ENCODE results near the gene PURA.

PURA gene

GRCh38 chr5:140104100-140104499 lies 9.8 kb upstream of the PURA start:
- H3K9me3 Mint-ChIP-seq, result no peaks in the 10 kb centered on the region
- intact Hi-C loops (cut with micrococcal nuclease), result no loop called here
- H3K27ac Mint-ChIP-seq, result no peak overlapping the region
- H3K4me3 Mint-ChIP-seq, result no peak overlapping the region
- H3K36me3 Mint-ChIP-seq (ENCODE audit: low read depth), result peaks cover 16% of the 10 kb centered on the region
- peaks cover 27% of the 10 kb centered on the region for H3K4me1 Mint-ChIP-seq (ENCODE audit: low read depth)
- peaks cover 42% of the 10 kb centered on the region for H3K27me3 Mint-ChIP-seq

GRCh38 chr5:140106101-140106500 lies 7.8 kb upstream of the PURA start:
- Mint-ChIP-seq H3K27ac (no peak overlapping the region), H3K27me3 (peaks cover 47% of the 10 kb centered on the region), H3K36me3 (ENCODE audit: low read depth) (peaks cover 16% of the 10 kb centered on the region), H3K4me1 (ENCODE audit: low read depth) (peaks cover 35% of the 10 kb centered on the region), H3K4me3 (no peak overlapping the region), H3K9me3 (no peaks in the 10 kb centered on the region)
- intact Hi-C loops (cut with micrococcal nuclease), result no loop called here

- intact Hi-C loops (cut with micrococcal nuclease), result no loop called here
- H3K4me1 Mint-ChIP-seq (ENCODE audit: low read depth), result peaks cover 42% of the 10 kb centered on the region
- H3K27me3 Mint-ChIP-seq, result peaks cover 49% of the 10 kb centered on the region
- peak overlapping the region; percentile 96 for H3K27ac Mint-ChIP-seq
- peaks cover 16% of the 10 kb centered on the region for H3K36me3 Mint-ChIP-seq (ENCODE audit: low read depth)
- peak overlapping the region; percentile 96 for H3K4me3 Mint-ChIP-seq
- H3K9me3 Mint-ChIP-seq, result no peaks in the 10 kb centered on the region
These were observed 7.1 kb upstream of the PURA start for GRCh38 chr5:140106805-140107311.

GRCh38 chr5:140107312-140108092 lies 6.4 kb upstream of the PURA start:
- H3K4me3 Mint-ChIP-seq, result peak overlapping the region; percentile 96
- peaks cover 48% of the 10 kb centered on the region for H3K4me1 Mint-ChIP-seq (ENCODE audit: low read depth)

GRCh38 chr5:140108093-140109017 lies 5.6 kb upstream of the PURA start:
- peak overlapping the region; percentile 96 for H3K27ac Mint-ChIP-seq
- peaks cover 56% of the 10 kb centered on the region for H3K4me1 Mint-ChIP-seq (ENCODE audit: low read depth)

More at GRCh38 chr5:140107312-140108092, 6.4 kb upstream of the PURA start:
- intact Hi-C loops (cut with micrococcal nuclease), result no loop called here
- H3K36me3 Mint-ChIP-seq (ENCODE audit: low read depth), result peaks cover 16% of the 10 kb centered on the region
- H3K27me3 Mint-ChIP-seq, result peaks cover 53% of the 10 kb centered on the region
- peak overlapping the region; percentile 96 for H3K27ac Mint-ChIP-seq
- H3K9me3 Mint-ChIP-seq, result no peaks in the 10 kb centered on the region

GRCh38 chr5:140109018-140109758 lies 4.7 kb upstream of the PURA start:
- Mint-ChIP-seq H3K4me1 (ENCODE audit: low read depth) (peaks cover 59% of the 10 kb centered on the region), H3K9me3 (no peaks in the 10 kb centered on the region), H3K36me3 (ENCODE audit: low read depth) (peaks cover 24% of the 10 kb centered on the region), H3K27ac (no peak overlapping the region), H3K27me3 (peaks cover 57% of the 10 kb centered on the region), H3K4me3 (peak overlapping the region; percentile 96)
- intact Hi-C loops (cut with micrococcal nuclease), result no loop called here

More at GRCh38 chr5:140108093-140109017, 5.6 kb upstream of the PURA start:
- H3K4me3 Mint-ChIP-seq, result peak overlapping the region; percentile 96
- intact Hi-C loops (cut with micrococcal nuclease), result no loop called here
- H3K36me3 Mint-ChIP-seq (ENCODE audit: low read depth), result peaks cover 18% of the 10 kb centered on the region
- no peaks in the 10 kb centered on the region for H3K9me3 Mint-ChIP-seq
- H3K27me3 Mint-ChIP-seq, result peaks cover 55% of the 10 kb centered on the region

GRCh38 chr5:140109759-140110645 lies 3.9 kb upstream of the PURA start:
- H3K36me3 Mint-ChIP-seq (ENCODE audit: low read depth), result peaks cover 33% of the 10 kb centered on the region
- no peaks in the 10 kb centered on the region for H3K9me3 Mint-ChIP-seq
- intact Hi-C loops (cut with micrococcal nuclease), result no loop called here
- no peak overlapping the region for H3K4me3 Mint-ChIP-seq
- H3K27me3 Mint-ChIP-seq, result peaks cover 51% of the 10 kb centered on the region
- no peak overlapping the region for H3K27ac Mint-ChIP-seq
- peaks cover 65% of the 10 kb centered on the region for H3K4me1 Mint-ChIP-seq (ENCODE audit: low read depth)

- peaks cover 35% of the 10 kb centered on the region for H3K36me3 Mint-ChIP-seq (ENCODE audit: low read depth)
- H3K27ac Mint-ChIP-seq, result no peak overlapping the region
These were observed 3.3 kb upstream of the PURA start for GRCh38 chr5:140110646-140110957.

GRCh38 chr5:140111011-140111858 lies 2.7 kb upstream of the PURA start:
- Mint-ChIP-seq H3K27ac (peak overlapping the region; percentile 63), H3K27me3 (peaks cover 51% of the 10 kb centered on the region), H3K4me1 (ENCODE audit: low read depth) (peaks cover 66% of the 10 kb centered on the region), H3K36me3 (ENCODE audit: low read depth) (peaks cover 35% of the 10 kb centered on the region), H3K4me3 (no peak overlapping the region), H3K9me3 (no peaks in the 10 kb centered on the region)
- intact Hi-C loops (cut with micrococcal nuclease), result no loop called here

More at GRCh38 chr5:140110646-140110957, 3.3 kb upstream of the PURA start:
- Mint-ChIP-seq H3K4me1 (ENCODE audit: low read depth) (peaks cover 68% of the 10 kb centered on the region), H3K27me3 (peaks cover 51% of the 10 kb centered on the region), H3K4me3 (no peak overlapping the region), H3K9me3 (no peaks in the 10 kb centered on the region)
- intact Hi-C loops (cut with micrococcal nuclease), result no loop called here

- no peaks in the 10 kb centered on the region for H3K9me3 Mint-ChIP-seq
- intact Hi-C loops (cut with micrococcal nuclease), result no loop called here
These were observed 1.9 kb upstream of the PURA start for GRCh38 chr5:140111859-140112551.

GRCh38 chr5:140112685-140113179 lies 1.2 kb upstream of the PURA start:
- H3K4me1 Mint-ChIP-seq (ENCODE audit: low read depth), result peaks cover 63% of the 10 kb centered on the region
- peak overlapping the region; percentile 90 for H3K27ac Mint-ChIP-seq
- H3K36me3 Mint-ChIP-seq (ENCODE audit: low read depth), result peaks cover 28% of the 10 kb centered on the region
- peaks cover 51% of the 10 kb centered on the region for H3K27me3 Mint-ChIP-seq
- H3K4me3 Mint-ChIP-seq, result peak overlapping the region; percentile 88
- intact Hi-C loops (cut with micrococcal nuclease), result no loop called here
- no peaks in the 10 kb centered on the region for H3K9me3 Mint-ChIP-seq

More at GRCh38 chr5:140111859-140112551, 1.9 kb upstream of the PURA start:
- peak overlapping the region; percentile 7 for H3K4me3 Mint-ChIP-seq
- peaks cover 63% of the 10 kb centered on the region for H3K4me1 Mint-ChIP-seq (ENCODE audit: low read depth)
- peaks cover 51% of the 10 kb centered on the region for H3K27me3 Mint-ChIP-seq
- peak overlapping the region; percentile 63 for H3K27ac Mint-ChIP-seq
- H3K36me3 Mint-ChIP-seq (ENCODE audit: low read depth), result peaks cover 35% of the 10 kb centered on the region
